HG02870 (cell line): ENCODE data around the gene CCDC27.

Experiments used
- ATAC-seq: cut with Tn5 transposase; IDR thresholded peaks from one replicate; pipeline ENCODE4 v1.9.1; 2021; ENCODE audit warnings: mild to moderate bottlenecking, moderate library complexity; ENCODE audit not compliant: unreplicated experiment

Gene CCDC27

GRCh38 chr1:3774276-3774945 lies 22.2 kb downstream of the CCDC27 start:
- ATAC-seq = no peak

- ATAC-seq = no peak
Observed at GRCh38 chr1:3774946-3775489, 22.8 kb downstream of the CCDC27 start.

- ATAC-seq = no peak
Observed at GRCh38 chr1:3775490-3776230, 23.4 kb downstream of the CCDC27 start.

- no peak for ATAC-seq
Observed at GRCh38 chr1:3776231-3776961, 24.1 kb downstream of the CCDC27 start.

GRCh38 chr1:3777078-3777547 lies 24.9 kb downstream of the CCDC27 start:
- ATAC-seq = no peak

- no peak for ATAC-seq
Observed at GRCh38 chr1:3777647-3778589, 25.7 kb downstream of the CCDC27 start.

GRCh38 chr1:3778590-3779264 lies 26.5 kb downstream of the CCDC27 start:
- ATAC-seq = no peak

- no peak for ATAC-seq
Observed at GRCh38 chr1:3779265-3779911, 27.1 kb downstream of the CCDC27 start.

GRCh38 chr1:3779912-3780416 lies 27.7 kb downstream of the CCDC27 start:
- ATAC-seq = no peak

- ATAC-seq = no peak
Observed at GRCh38 chr1:3780901-3781300, 28.7 kb downstream of the CCDC27 start.

GRCh38 chr1:3783651-3784474 lies 31.6 kb downstream of the CCDC27 start:
- no peak for ATAC-seq

GRCh38 chr1:3785045-3785444 lies 32.8 kb downstream of the CCDC27 start:
- no peak for ATAC-seq

- no peak for ATAC-seq
Observed at GRCh38 chr1:3785456-3786157, 33.4 kb downstream of the CCDC27 start.

- ATAC-seq = no peak
Observed at GRCh38 chr1:3786468-3787348, 34.5 kb downstream of the CCDC27 start.

- ATAC-seq = no peak
Observed at GRCh38 chr1:3787349-3787715, 35.1 kb downstream of the CCDC27 start.

- ATAC-seq = no peak
Observed at GRCh38 chr1:3787745-3788605, 35.7 kb downstream of the CCDC27 start.
